ENCODE measurements around the gene CGB1. TPM values are rescaled to one million over a fixed set of nuclear protein-coding genes. Genes with fewer than 3 reads are reported as not detected.
A peak's percentile ranks its signal among the peaks of the same experiment; 100 is the strongest.

The CGB1 gene
- polyA plus RNA-seq, 3 donors = not detected

DNA sequence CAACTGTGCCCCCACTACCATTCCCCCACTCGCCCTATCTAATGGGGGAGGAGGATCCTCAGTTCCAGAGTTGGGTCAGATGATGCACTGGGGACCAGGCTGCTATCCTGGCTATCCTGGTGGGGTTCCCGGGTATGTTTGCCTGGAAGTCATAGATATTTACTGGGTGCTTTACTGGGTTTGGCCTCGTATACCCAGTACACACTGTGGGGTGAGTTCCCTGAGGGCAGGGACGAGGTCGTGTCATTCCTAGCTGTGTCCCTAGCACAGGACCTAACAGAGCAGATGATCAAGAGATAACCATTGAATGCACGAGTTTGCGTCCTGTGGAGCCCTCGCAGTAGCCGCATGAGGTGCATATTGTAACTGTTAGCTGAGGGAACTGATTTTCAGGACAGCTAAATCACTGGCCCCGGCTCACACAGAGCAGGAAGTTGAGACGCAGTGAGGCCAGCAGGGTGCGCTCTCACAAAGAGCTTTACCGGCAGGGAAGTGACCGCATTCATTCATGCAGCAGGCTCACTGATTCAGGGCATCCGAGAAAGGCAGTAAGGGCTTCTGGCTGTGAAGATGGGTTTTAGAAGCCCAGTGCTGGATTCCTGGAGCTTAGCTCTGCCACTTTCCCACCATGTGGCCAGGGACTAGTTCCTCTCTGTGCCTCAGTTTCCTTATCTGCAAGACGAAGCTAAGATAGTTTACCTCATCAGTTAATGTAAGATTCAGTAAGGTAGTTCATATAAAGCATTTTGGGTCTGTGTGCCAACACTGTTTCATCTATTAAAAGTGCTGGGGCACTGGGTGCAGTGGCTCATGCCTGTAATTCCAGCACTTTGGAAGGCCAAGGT is 37.0 kb downstream of the CGB1 start:
- peak in 1 of 3 donors; percentile 41 for DNase-seq (ENCODE audit: low read depth in 3 of 3, low spot score in 2 of 3)

GRCh38 chr19:48997972-48998371 is 38.7 kb downstream of the CGB1 start:
- DNase-seq (ENCODE audit: low read depth in 3 of 3, low spot score in 2 of 3) = no peak

GRCh38 chr19:48994035-48994386 is 42.7 kb downstream of the CGB1 start:
- no peak for DNase-seq (ENCODE audit: low read depth in 3 of 3, low spot score in 2 of 3)

DNA sequence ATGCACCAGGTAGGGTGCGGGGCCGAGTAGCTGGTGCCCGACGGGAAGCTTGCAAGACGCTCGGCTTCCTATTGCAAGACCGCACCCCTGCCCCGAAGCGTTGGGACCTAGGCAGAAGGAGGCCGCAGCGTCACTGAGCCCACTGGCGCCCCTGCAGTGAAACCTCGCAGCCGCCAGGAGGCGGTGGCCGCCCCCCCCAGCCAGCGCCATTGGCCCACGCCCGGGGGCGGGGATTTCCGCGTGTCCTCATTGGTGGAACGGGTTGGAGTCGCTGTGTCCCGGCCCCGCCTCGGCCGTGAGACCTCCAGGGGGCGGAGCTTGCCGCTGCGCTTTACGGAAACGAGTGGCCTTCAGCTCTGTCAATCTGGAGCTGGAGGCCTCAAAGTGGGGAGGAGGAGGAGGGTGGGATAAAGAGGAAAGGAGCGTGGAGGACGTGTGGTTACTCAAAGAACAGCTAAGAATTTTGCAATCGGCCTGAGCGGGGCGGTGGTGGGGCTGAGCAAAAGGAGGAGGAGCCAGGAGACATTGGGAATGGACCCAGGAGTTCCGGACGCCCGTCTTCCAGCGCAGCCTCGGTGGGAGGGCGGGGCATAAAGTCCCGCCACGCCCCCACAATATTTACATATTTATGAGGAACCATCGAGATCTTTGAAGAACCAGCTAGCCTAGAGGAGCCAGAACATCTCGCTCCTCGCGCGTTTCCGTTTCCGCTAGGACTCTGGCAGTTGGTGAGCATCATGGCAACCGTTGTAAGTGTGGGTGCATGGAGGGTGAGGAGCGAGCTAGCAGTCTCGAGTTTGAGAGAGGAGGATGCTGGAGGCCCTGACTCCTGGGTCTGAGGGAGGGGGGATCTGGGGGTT is 43.3 kb downstream of the CGB1 start, which contains the start of the genes GYS1 and RUVBL2:
Gene GYS1 (minus strand): TSS at position 135 of the 860 bp plus-strand sequence. CDS start 197 bp downstream, outside the sequence.
Gene RUVBL2 (plus strand): TSS at position 713 of the 860 bp plus-strand sequence. CDS start 25 bp downstream, at position 738.
- peak; percentile 96 to 100 (median 98) for DNase-seq (ENCODE audit: low read depth in 3 of 3, low spot score in 2 of 3)

- DNase-seq (ENCODE audit: low read depth in 3 of 3, low spot score in 2 of 3) = no peak
Observed at GRCh38 chr19:48992581-48993174, 44.0 kb downstream of the CGB1 start.

DNA sequence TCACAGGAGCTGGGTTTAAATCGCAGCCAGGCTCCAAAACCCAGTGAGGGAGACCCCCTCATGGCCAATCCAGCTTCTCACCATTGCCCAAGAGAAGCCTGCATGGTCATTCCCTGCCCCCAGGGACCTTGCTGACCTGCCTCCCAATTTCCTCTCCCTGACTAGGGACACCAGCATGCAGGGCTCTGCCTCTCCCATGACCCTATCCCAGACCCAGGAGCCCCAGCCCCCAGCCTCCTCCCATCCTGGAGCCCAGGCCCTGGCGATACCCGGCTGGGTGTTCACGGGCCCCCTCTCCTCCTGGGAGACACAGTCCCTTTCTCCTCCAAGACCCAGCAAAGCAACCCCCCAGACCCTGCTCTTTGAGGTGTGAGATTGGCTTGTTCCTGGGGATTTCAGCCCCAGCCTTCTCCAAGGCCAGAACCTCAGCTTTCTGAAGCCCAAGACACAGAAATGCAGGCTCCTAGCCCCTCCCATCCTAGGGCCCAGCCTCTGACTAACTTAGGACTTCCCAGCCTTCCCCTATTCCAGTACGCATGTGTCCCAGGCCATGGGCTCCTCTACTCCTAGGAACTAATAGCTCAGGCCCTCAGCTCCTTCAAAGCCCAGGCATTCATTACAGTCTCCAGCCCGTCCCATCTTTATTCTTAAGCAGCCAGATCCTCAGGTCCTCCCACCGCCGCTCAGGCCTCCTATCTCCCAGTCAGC is 44.7 kb downstream of the CGB1 start:
- peak in 2 of 3 donors; percentile 13 to 33 for DNase-seq (ENCODE audit: low read depth in 3 of 3, low spot score in 2 of 3)

- DNase-seq (ENCODE audit: low read depth in 3 of 3, low spot score in 2 of 3) = no peak
Observed at GRCh38 chr19:48991011-48991609, 45.6 kb downstream of the CGB1 start.

GRCh38 chr19:48990400-48990799 is 46.3 kb downstream of the CGB1 start:
- DNase-seq (ENCODE audit: low read depth in 3 of 3, low spot score in 2 of 3) = no peak

- DNase-seq (ENCODE audit: low read depth in 3 of 3, low spot score in 2 of 3) = no peak
Observed at GRCh38 chr19:48989701-48990291, 46.9 kb downstream of the CGB1 start.

DNA sequence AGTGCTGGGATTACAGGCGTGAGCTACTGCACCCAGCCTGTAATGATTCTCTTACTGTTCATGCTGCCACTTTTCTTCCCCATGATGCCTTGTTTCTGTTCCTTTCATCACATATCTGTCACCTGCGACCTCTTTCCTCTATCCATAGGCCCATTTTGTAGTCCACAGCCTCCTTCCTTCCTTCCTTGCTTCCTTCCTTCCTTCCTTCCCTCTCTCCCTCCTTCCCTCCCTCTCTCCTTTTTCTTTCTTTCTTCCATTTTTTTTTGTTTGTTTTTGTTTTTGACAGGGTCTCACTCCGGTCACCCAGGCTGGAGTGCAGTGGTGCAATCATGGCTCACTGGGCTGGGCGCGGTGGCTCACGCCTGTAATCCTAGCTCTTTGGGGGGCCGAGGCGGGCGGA is 47.8 kb downstream of the CGB1 start:
- no peak for DNase-seq (ENCODE audit: low read depth in 3 of 3, low spot score in 2 of 3)

DNA sequence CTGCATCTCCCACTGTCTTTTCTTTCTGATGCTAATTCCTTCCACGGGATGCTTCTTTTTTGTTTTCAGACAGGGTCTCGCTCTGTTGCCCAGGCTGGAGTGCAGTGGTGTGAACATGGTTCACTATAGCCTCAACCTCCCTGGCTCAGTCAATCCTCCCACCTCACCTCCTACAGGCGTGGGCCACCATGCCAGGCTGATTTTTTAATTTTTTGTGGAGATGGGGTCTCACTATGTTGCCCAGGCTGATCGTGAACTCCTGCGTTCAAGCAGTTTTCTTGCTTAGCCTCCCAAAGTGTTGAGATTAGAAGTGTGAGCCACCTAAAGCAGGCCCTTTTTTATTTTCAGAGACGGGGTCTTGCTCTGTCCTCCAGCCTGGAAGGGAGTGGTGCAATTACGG is 48.4 kb downstream of the CGB1 start:
- no peak for DNase-seq (ENCODE audit: low read depth in 3 of 3, low spot score in 2 of 3)

GRCh38 chr19:48987323-48987722 is 49.4 kb downstream of the CGB1 start:
- DNase-seq (ENCODE audit: low read depth in 3 of 3, low spot score in 2 of 3) = no peak

- no peak for DNase-seq (ENCODE audit: low read depth in 3 of 3, low spot score in 2 of 3)
Observed at GRCh38 chr19:48986211-48986610, 50.5 kb downstream of the CGB1 start.

DNA sequence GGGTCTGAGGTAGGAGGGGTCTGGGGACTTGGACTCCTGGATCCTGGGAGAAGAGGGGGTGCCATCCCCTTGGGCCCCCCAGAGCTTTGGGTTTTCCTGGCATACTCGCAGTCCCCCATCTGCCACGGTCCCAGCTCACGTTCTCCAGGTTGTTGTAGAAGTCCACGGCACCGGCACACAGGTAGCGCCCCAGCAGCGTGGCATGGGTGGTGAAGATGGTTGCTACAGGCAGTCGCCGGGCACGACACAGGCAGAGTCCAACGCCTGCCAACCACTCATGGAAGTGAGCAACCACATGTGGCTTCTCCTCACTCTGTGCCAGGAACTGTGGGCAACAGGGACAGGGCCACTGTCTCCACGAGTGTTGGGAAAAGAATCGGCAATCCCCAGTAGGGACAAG is 51.0 kb downstream of the CGB1 start:
- DNase-seq (ENCODE audit: low read depth in 3 of 3, low spot score in 2 of 3) = no peak

Other genes with a start within 250 kb of the CGB1 start
- 10 to 100 TPM; 28.5 to 34.9 (median 28.8) TPM for gene BCAT2, start 225.9 kb downstream of the CGB1 start, polyA plus RNA-seq (ENCODE audit: insufficient read length in 3 of 3)
- 10 to 100 TPM; 24.0 to 30.9 (median 27.9) TPM for gene HSD17B14, start 200.4 kb downstream of the CGB1 start, polyA plus RNA-seq (ENCODE audit: insufficient read length in 3 of 3)
- gene PLEKHA4, start 168.3 kb downstream of the CGB1 start, polyA plus RNA-seq (ENCODE audit: insufficient read length in 3 of 3) = 10 to 100 TPM; 17.4 to 19.8 (median 17.6) TPM
- gene PPP1R15A, start 164.5 kb downstream of the CGB1 start, polyA plus RNA-seq (ENCODE audit: insufficient read length in 3 of 3) = 10 to 100 TPM; 34.7 to 48.1 (median 35.8) TPM
- gene TULP2, start 138.2 kb downstream of the CGB1 start, polyA plus RNA-seq (ENCODE audit: insufficient read length in 3 of 3) = 1 to 10 TPM in 1 of 3 donors, under 1 TPM in 2; 0.72 to 1.9 (median 0.93) TPM
- 100 to 1,000 TPM; 229 to 276 (median 263) TPM for gene NUCB1, start 136.6 kb downstream of the CGB1 start, polyA plus RNA-seq (ENCODE audit: insufficient read length in 3 of 3)
- 1 to 10 TPM; 4.6 to 7.4 (median 5.9) TPM for gene DHDH, start 103.2 kb downstream of the CGB1 start, polyA plus RNA-seq (ENCODE audit: insufficient read length in 3 of 3)
- gene BAX, start 82.0 kb downstream of the CGB1 start, polyA plus RNA-seq (ENCODE audit: insufficient read length in 3 of 3) = 10 to 100 TPM; 47.8 to 70.2 (median 65.9) TPM
- 1,000 to 10,000 TPM; 2,018 to 2,741 (median 2,584) TPM for gene FTL, start 71.6 kb downstream of the CGB1 start, polyA plus RNA-seq (ENCODE audit: insufficient read length in 3 of 3)
- 10 to 100 TPM; 35.6 to 38.8 (median 36.1) TPM for gene GYS1, start 43.6 kb downstream of the CGB1 start, polyA plus RNA-seq (ENCODE audit: insufficient read length in 3 of 3)
- gene RUVBL2, start 43.0 kb downstream of the CGB1 start, polyA plus RNA-seq (ENCODE audit: insufficient read length in 3 of 3) = 10 to 100 TPM; 79.2 to 96.2 (median 86.9) TPM
- gene LHB, start 19.8 kb downstream of the CGB1 start, polyA plus RNA-seq (ENCODE audit: insufficient read length in 3 of 3) = not detected
- gene CGB3, start 12.6 kb downstream of the CGB1 start, polyA plus RNA-seq (ENCODE audit: insufficient read length in 3 of 3) = not detected
- gene CGB2, start 5.0 kb downstream of the CGB1 start, polyA plus RNA-seq (ENCODE audit: insufficient read length in 3 of 3) = not detected
- gene CGB5, start 7.0 kb upstream of the CGB1 start, polyA plus RNA-seq (ENCODE audit: insufficient read length in 3 of 3) = not detected
- not detected for gene CGB8, start 12.2 kb upstream of the CGB1 start, polyA plus RNA-seq (ENCODE audit: insufficient read length in 3 of 3)
- under 1 TPM; 0.78 to 0.94 (median 0.93) TPM for gene CGB7, start 20.9 kb upstream of the CGB1 start, polyA plus RNA-seq (ENCODE audit: insufficient read length in 3 of 3)
- 1 to 10 TPM; 2.4 to 2.7 (median 2.5) TPM for gene NTF4, start 27.9 kb upstream of the CGB1 start, polyA plus RNA-seq (ENCODE audit: insufficient read length in 3 of 3)
- gene KCNA7, start 35.8 kb upstream of the CGB1 start, polyA plus RNA-seq (ENCODE audit: insufficient read length in 3 of 3) = under 1 TPM; 0.04 TPM
- gene SNRNP70, start 48.6 kb upstream of the CGB1 start, polyA plus RNA-seq (ENCODE audit: insufficient read length in 3 of 3) = 100 to 1,000 TPM; 243 to 292 (median 271) TPM
- 1 to 10 TPM; 6.5 to 6.7 (median 6.6) TPM for gene LIN7B, start 77.5 kb upstream of the CGB1 start, polyA plus RNA-seq (ENCODE audit: insufficient read length in 3 of 3)
- under 1 TPM; 0.39 to 0.80 (median 0.74) TPM for gene C19orf73, start 82.2 kb upstream of the CGB1 start, polyA plus RNA-seq (ENCODE audit: insufficient read length in 3 of 3)
- 1 to 10 TPM; 4.6 to 5.4 (median 4.9) TPM for gene PPFIA3, start 82.6 kb upstream of the CGB1 start, polyA plus RNA-seq (ENCODE audit: insufficient read length in 3 of 3)
- 10 to 100 TPM; 29.8 to 36.1 (median 35.5) TPM for gene HRC, start 118.5 kb upstream of the CGB1 start, polyA plus RNA-seq (ENCODE audit: insufficient read length in 3 of 3)
- gene TRPM4, start 120.9 kb upstream of the CGB1 start, polyA plus RNA-seq (ENCODE audit: insufficient read length in 3 of 3) = 10 to 100 TPM; 19.8 to 25.4 (median 20.0) TPM

Data from right renal cortex interstitium (tissue), 3 donors.